DND-41 (cell line): ENCODE measurements around the gene TECPR2.

Source experiments
- ATAC-seq: fragments of 200-7000 bp; cut with Tn5 transposase; 3 replicates; pipeline ENCODE4 v1.9.1; 2021; ENCODE audit warnings: low read depth; ENCODE audit not compliant: insufficient read depth
- DNase-seq: peaks from one replicate; pipeline ENCODE4 v3.0.0-alpha.2; 2020
- H2AFZ ChIP-seq: 2 replicates; pipeline ENCODE4 v1.6.0; 2012; ENCODE audit warnings: low read depth, low read length
- H3K27ac ChIP-seq: 2 replicates; pipeline ENCODE4 v1.5.1; 2012; ENCODE audit warnings: low read length, inconsistent platforms
- H3K27me3 ChIP-seq: fragments of 200-600 bp; sonication (generic); 2 replicates; pipeline ENCODE4 v1.6.0; 2012; ENCODE audit warnings: low read length, mild to moderate bottlenecking, inconsistent platforms; ENCODE audit not compliant: insufficient read depth, poor library complexity
- H3K36me3 ChIP-seq: 2 replicates; pipeline ENCODE4 v1.5.1; 2012; ENCODE audit warnings: low read length, inconsistent platforms; ENCODE audit not compliant: insufficient read depth
- H3K4me1 ChIP-seq: 2 replicates; pipeline ENCODE4 v1.5.1; 2012; ENCODE audit warnings: mild to moderate bottlenecking, low read length; ENCODE audit not compliant: insufficient read depth
- H3K4me2 ChIP-seq: 2 replicates; pipeline ENCODE4 v1.6.0; 2012; ENCODE audit warnings: mild to moderate bottlenecking, moderate library complexity, low read length, inconsistent platforms; ENCODE audit not compliant: insufficient read depth
- H3K4me3 ChIP-seq, 2 experiments: fragments of 200-600 bp in 1 of 2; shearing (Covaris generic) in 1 of 2; 2 replicates each; pipeline ENCODE4 v1.5.1; 2012 to 2016; ENCODE audit warnings: inconsistent platforms in 2 of 2, low read length in 2 of 2, mild to moderate bottlenecking in 2 of 2, low read depth in 1 of 2, moderate library complexity in 1 of 2
- H3K79me2 ChIP-seq: 2 replicates; pipeline ENCODE4 v1.6.0; 2012; ENCODE audit warnings: low read length, inconsistent platforms; ENCODE audit not compliant: insufficient read depth
- H3K9ac ChIP-seq: 2 replicates; pipeline ENCODE4 v1.6.0; 2012; ENCODE audit warnings: low read depth, mild to moderate bottlenecking, inconsistent platforms, low read length, moderate library complexity
- H3K9me3 ChIP-seq: 2 replicates; pipeline ENCODE4 v1.5.1; 2012; ENCODE audit warnings: low read length, moderate library complexity, mild to moderate bottlenecking, inconsistent platforms; ENCODE audit not compliant: insufficient read depth, severe bottlenecking
- H4K20me1 ChIP-seq: 2 replicates; pipeline ENCODE4 v1.6.0; 2012; ENCODE audit warnings: low read length; ENCODE audit not compliant: insufficient read depth
- CTCF ChIP-seq: IDR thresholded peaks from 2 replicates; pipeline ENCODE4 v1.5.1; 2012; ENCODE audit warnings: borderline replicate concordance, low read length, moderate library complexity, mild to moderate bottlenecking; ENCODE audit not compliant: poor library complexity, severe bottlenecking; ENCODE audit errors: extremely low read depth
- EZH2 ChIP-seq: IDR thresholded peaks from 3 replicates; pipeline ENCODE4 v1.6.1; 2012; ENCODE audit warnings: borderline replicate concordance, low read depth, mild to moderate bottlenecking, moderate library complexity, low read length, inconsistent platforms; ENCODE audit not compliant: severe bottlenecking

The TECPR2 gene

GRCh38 chr14:102440392-102440791 lies 77.7 kb downstream of the TECPR2 start:
- no peaks in the 10 kb centered on the region for H3K79me2 ChIP-seq
- H3K4me2 ChIP-seq: no peak overlapping the region
- no peaks in the 10 kb centered on the region for H4K20me1 ChIP-seq
- no peaks in the 10 kb centered on the region for H3K9me3 ChIP-seq
- H3K36me3 ChIP-seq: peaks cover 23% of the 10 kb centered on the region
- ATAC-seq: no peak
- H3K4me1 ChIP-seq: no peaks in the 10 kb centered on the region
- H3K27me3 ChIP-seq: no peaks in the 10 kb centered on the region
- H3K27ac ChIP-seq: no peak overlapping the region
- no peak overlapping the region for H3K9ac ChIP-seq
- DNase-seq: no peak
- no peak overlapping the region for H2AFZ ChIP-seq
- TF ChIP-seq CTCF (no peak), EZH2 (no peak)
- H3K4me3 ChIP-seq: no peak overlapping the region

GRCh38 chr14:102442241-102443211 lies 79.8 kb downstream of the TECPR2 start:
- Histone ChIP-seq H3K4me1 (no peaks in the 10 kb centered on the region), H3K36me3 (peaks cover 23% of the 10 kb centered on the region), H3K9ac (no peak overlapping the region), H3K27me3 (no peaks in the 10 kb centered on the region), H2AFZ (no peak overlapping the region), H3K4me2 (no peak overlapping the region), H4K20me1 (no peaks in the 10 kb centered on the region), H3K9me3 (no peaks in the 10 kb centered on the region), H3K4me3 (no peak overlapping the region), H3K79me2 (no peaks in the 10 kb centered on the region), H3K27ac (no peak overlapping the region)
- TF ChIP-seq EZH2: no peak
- no peak for TF ChIP-seq CTCF
- ATAC-seq: no peak
- no peak for DNase-seq

GRCh38 chr14:102445066-102445465 lies 82.3 kb downstream of the TECPR2 start:
- no peaks in the 10 kb centered on the region for H3K9me3 ChIP-seq
- no peak overlapping the region for H3K4me2 ChIP-seq
- H3K4me3 ChIP-seq: no peak overlapping the region
- no peak overlapping the region for H3K9ac ChIP-seq
- H4K20me1 ChIP-seq: no peaks in the 10 kb centered on the region
- no peak for DNase-seq
- no peak for TF ChIP-seq EZH2
- no peak for TF ChIP-seq CTCF
- H3K36me3 ChIP-seq: peaks cover 30% of the 10 kb centered on the region
- H3K79me2 ChIP-seq: no peaks in the 10 kb centered on the region
- no peak overlapping the region for H3K27ac ChIP-seq
- no peak overlapping the region for H2AFZ ChIP-seq
- ATAC-seq: no peak
- no peaks in the 10 kb centered on the region for H3K27me3 ChIP-seq
- H3K4me1 ChIP-seq: no peaks in the 10 kb centered on the region
